Osteoblast (primary cell): Measurements from ENCODE around the gene CXCR5. TPM values are rescaled to one million over a fixed set of nuclear protein-coding genes. Genes with fewer than 3 reads are reported as not detected.

ENCODE experiments used
- DNase-seq: peaks from one replicate; pipeline ENCODE4 v3.0.0; 2011; ENCODE audit warnings: low spot score, mixed read lengths; ENCODE audit not compliant: insufficient read length; ENCODE audit errors: missing footprints
- H2AFZ ChIP-seq: 2 replicates; pipeline ENCODE4 v1.6.0; 2011; ENCODE audit warnings: mild to moderate bottlenecking, low read length
- H3K27ac ChIP-seq: 2 replicates; pipeline ENCODE4 v1.5.1; 2011; ENCODE audit warnings: mild to moderate bottlenecking, low read depth, low read length, moderate library complexity
- H3K27me3 ChIP-seq: 2 replicates; pipeline ENCODE4 v1.6.0; 2012; ENCODE audit warnings: mild to moderate bottlenecking, control low read depth, inconsistent platforms, low read length, moderate library complexity; ENCODE audit not compliant: insufficient read depth
- H3K36me3 ChIP-seq: 2 replicates; pipeline ENCODE4 v1.5.1; 2011; ENCODE audit warnings: mild to moderate bottlenecking, low read length, control low read depth, moderate library complexity; ENCODE audit not compliant: insufficient read depth
- H3K4me1 ChIP-seq: 2 replicates; pipeline ENCODE4 v1.5.1; 2011; ENCODE audit warnings: mild to moderate bottlenecking, low read length, control low read depth, moderate library complexity; ENCODE audit not compliant: insufficient read depth
- H3K4me2 ChIP-seq: 2 replicates; pipeline ENCODE4 v1.6.0; 2011; ENCODE audit warnings: mild to moderate bottlenecking, low read length; ENCODE audit not compliant: insufficient read depth
- H3K4me3 ChIP-seq: fragments of 200-600 bp; sonication (generic); 3 replicates; pipeline ENCODE4 v1.5.1; 2012; ENCODE audit warnings: mild to moderate bottlenecking, low read length, inconsistent platforms; ENCODE audit not compliant: insufficient read depth
- H3K79me2 ChIP-seq: 2 replicates; pipeline ENCODE4 v1.6.0; 2012; ENCODE audit warnings: mild to moderate bottlenecking, low read length, control low read depth, inconsistent platforms; ENCODE audit not compliant: insufficient read depth
- H3K9me3 ChIP-seq: 2 replicates; pipeline ENCODE4 v1.5.1; 2011; ENCODE audit warnings: low read depth, low read length, control low read depth
- H4K20me1 ChIP-seq: 2 replicates; pipeline ENCODE4 v1.6.0; 2012; ENCODE audit warnings: mild to moderate bottlenecking, low read length, control low read depth; ENCODE audit not compliant: insufficient read depth
- CTCF ChIP-seq: IDR thresholded peaks from 2 replicates; pipeline ENCODE4 v1.5.1; 2011; ENCODE audit warnings: mild to moderate bottlenecking, low read depth, low read length, moderate library complexity; ENCODE audit errors: extremely low read depth
- total RNA-seq: library from RNA; depleted of rRNA; stranded (reverse); fragments of >200 nt; gene quantifications from 2 replicates; pipeline ENCODE4 v1.2.3, GENCODE V29; 2012

The CXCR5 gene
- total RNA-seq, 1 donor: not detected

DNA sequence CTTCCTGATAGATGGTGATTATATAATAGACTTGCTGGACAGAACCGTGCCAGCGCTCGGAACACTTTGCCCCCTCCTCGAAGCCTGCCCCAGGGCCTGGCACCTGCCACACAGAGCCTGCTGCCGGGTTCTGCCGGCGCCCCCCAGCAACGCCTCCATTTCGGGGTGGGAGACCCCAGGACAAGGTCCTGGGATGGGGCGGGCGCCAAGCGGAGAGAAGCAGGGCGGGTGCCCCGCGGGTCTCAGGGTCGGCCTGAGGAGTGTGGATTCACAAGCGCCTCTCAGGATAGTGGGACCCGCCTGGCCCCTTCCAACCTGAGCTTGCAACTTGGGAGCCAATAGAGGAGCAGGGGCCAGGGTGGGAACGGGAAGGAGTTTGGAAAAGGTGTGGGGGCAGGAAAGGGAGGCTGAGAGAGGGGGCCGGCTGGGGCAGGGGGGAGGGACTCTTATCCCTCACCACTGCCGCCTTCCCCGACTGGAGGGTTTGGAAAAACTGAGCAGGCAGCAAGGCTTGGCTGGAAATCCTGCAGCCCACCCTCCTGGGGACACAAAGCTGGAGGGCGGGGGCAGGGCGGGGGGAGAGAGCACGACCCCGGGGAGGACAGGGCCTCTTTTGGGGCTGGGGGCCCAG is 45.3 kb downstream of the CXCR5 start:
- peak overlapping the region; percentile 45 for H2AFZ ChIP-seq
- H3K4me3 ChIP-seq: peak overlapping the region; percentile 71
- DNase-seq: peak; percentile 93
- peaks cover 25% of the 10 kb centered on the region for H3K4me1 ChIP-seq
- H3K27ac ChIP-seq: peak overlapping the region; percentile 0
- TF ChIP-seq CTCF: no peak
- no peaks in the 10 kb centered on the region for H3K9me3 ChIP-seq
- H3K79me2 ChIP-seq: peaks cover 14% of the 10 kb centered on the region
- peaks cover 11% of the 10 kb centered on the region for H4K20me1 ChIP-seq
- peaks cover 8% of the 10 kb centered on the region for H3K27me3 ChIP-seq
- H3K4me2 ChIP-seq: peak overlapping the region; percentile 80
- H3K36me3 ChIP-seq: no peaks in the 10 kb centered on the region

GRCh38 chr11:118929501-118930093 is 45.9 kb downstream of the CXCR5 start:
- peaks cover 5% of the 10 kb centered on the region for H4K20me1 ChIP-seq
- no peak overlapping the region for H3K27ac ChIP-seq
- H2AFZ ChIP-seq: peak overlapping the region; percentile 75
- peak; percentile 97 for DNase-seq
- H3K4me2 ChIP-seq: peak overlapping the region; percentile 80
- peaks cover 24% of the 10 kb centered on the region for H3K4me1 ChIP-seq
- H3K79me2 ChIP-seq: peaks cover 8% of the 10 kb centered on the region
- no peaks in the 10 kb centered on the region for H3K36me3 ChIP-seq
- TF ChIP-seq CTCF: no peak
- no peaks in the 10 kb centered on the region for H3K9me3 ChIP-seq
- peaks cover 8% of the 10 kb centered on the region for H3K27me3 ChIP-seq
- peak overlapping the region; percentile 71 for H3K4me3 ChIP-seq

- Histone ChIP-seq H3K36me3 (no peaks in the 10 kb centered on the region), H3K27me3 (peaks cover 8% of the 10 kb centered on the region), H3K4me2 (peak overlapping the region; percentile 80), H4K20me1 (no peaks in the 10 kb centered on the region), H3K27ac (no peak overlapping the region), H3K9me3 (no peaks in the 10 kb centered on the region), H3K4me3 (peak overlapping the region; percentile 71), H3K4me1 (peaks cover 24% of the 10 kb centered on the region), H3K79me2 (peaks cover 2% of the 10 kb centered on the region), H2AFZ (peak overlapping the region; percentile 75)
- peak; percentile 91 for DNase-seq
- peak; percentile 95 for TF ChIP-seq CTCF
These were observed 46.5 kb downstream of the CXCR5 start for GRCh38 chr11:118930094-118930712.

GRCh38 chr11:118931571-118931970 is 47.9 kb downstream of the CXCR5 start:
- Histone ChIP-seq H2AFZ (no peak overlapping the region), H3K9me3 (no peaks in the 10 kb centered on the region), H3K4me3 (no peak overlapping the region), H3K36me3 (no peaks in the 10 kb centered on the region), H3K27ac (no peak overlapping the region), H3K79me2 (no peaks in the 10 kb centered on the region), H3K4me1 (peaks cover 19% of the 10 kb centered on the region), H4K20me1 (no peaks in the 10 kb centered on the region), H3K27me3 (peaks cover 8% of the 10 kb centered on the region), H3K4me2 (no peak overlapping the region)
- DNase-seq: no peak
- TF ChIP-seq CTCF: no peak
